Esophagus muscularis mucosa (tissue), 4 donors: ENCODE data around the gene SLC8A1. TPM values are rescaled to one million over a fixed set of nuclear protein-coding genes. Genes with fewer than 3 reads are reported as not detected.

Experiments
- DNase-seq: peaks from one replicate; pipeline ENCODE4 v3.0.0-alpha.2; 2017; ENCODE audit errors: extremely low spot score
- H3K27ac ChIP-seq, 4 donors: fragments of 200-600 bp; sonication (generic); replicated peaks in 1 of 4; 1 replicate in 3 of 4; 2 replicates in 1 of 4; pipeline ENCODE4 v1.5.1; 2016 to 2019; ENCODE audit warnings: mild to moderate bottlenecking in 1 of 4
- H3K27me3 ChIP-seq, 4 donors: fragments of 200-600 bp; sonication (generic); one replicate each; pipeline versions ENCODE4 v1.5.1 to v1.6.0; 2016 to 2019
- H3K36me3 ChIP-seq, 4 donors: fragments of 200-600 bp; sonication (generic); one replicate each; pipeline ENCODE4 v1.5.1; 2016 to 2019
- H3K4me1 ChIP-seq, 4 donors: fragments of 200-600 bp; sonication (generic); one replicate each; pipeline ENCODE4 v1.5.1; 2016 to 2019
- H3K4me3 ChIP-seq, 4 donors: fragments of 200-600 bp; sonication (generic); 1 replicate in 2 of 4; 2 replicates in 2 of 4; pipeline ENCODE4 v1.5.1; 2016 to 2019; ENCODE audit warnings: mild to moderate bottlenecking in 4 of 4, moderate library complexity in 1 of 4
- H3K9me3 ChIP-seq, 4 donors: fragments of 200-600 bp; sonication (generic); 1 replicate in 3 of 4; 2 replicates in 1 of 4; pipeline ENCODE4 v1.5.1; 2016 to 2019
- EP300 ChIP-seq: sonication (generic); formaldehyde crosslinking; IDR thresholded peaks from one replicate; pipeline ENCODE4 v1.6.1; 2017; ENCODE audit warnings: antibody characterized with exemption
- POLR2A ChIP-seq: fragments of 450-650 bp; IDR thresholded peaks from one replicate; pipeline ENCODE4 v1.6.1; 2017; ENCODE audit warnings: antibody characterized with exemption, moderate library complexity, mild to moderate bottlenecking, low read depth
- POLR2AphosphoS5 ChIP-seq, 2 donors: sonication (generic); formaldehyde crosslinking; IDR thresholded peaks; one replicate each; pipeline ENCODE4 v1.6.1; 2017; ENCODE audit warnings: antibody characterized with exemption in 2 of 2
- WGBS: methylation state at CpG from one replicate; pipeline ENCODE4 v1.1.5; 2018; 5-methylcytosine and 5-hydroxymethylcytosine counted together
- intact Hi-C: fragments of 100-400 bp; cut with DNase I; formaldehyde crosslinking; loops from one replicate; pipeline ENCODE4 v1.15.1; 2023
- total RNA-seq, 4 donors: library from RNA; depleted of rRNA; stranded (reverse); fragments of >200 nt; gene quantifications; one replicate each; pipeline versions ENCODE4 v1.1.0 to v1.2.1, GENCODE V29; 2016
- TF ChIP-seq, protein P1 (sequence below), 3 experiments: fragments of 200-600 bp in 2 of 3; fragments of 450-650 bp in 1 of 3; sonication (generic) in 2 of 3; IDR thresholded peaks; one replicate each; pipeline ENCODE4 v1.5.1; 2017 to 2019; ENCODE audit warnings: antibody characterized with exemption in 3 of 3, mild to moderate bottlenecking in 2 of 3, moderate library complexity in 1 of 3

The SLC8A1 gene
- total RNA-seq, 4 donors from 2014 or later = 105 to 166 (median 157) TPM

DNA sequence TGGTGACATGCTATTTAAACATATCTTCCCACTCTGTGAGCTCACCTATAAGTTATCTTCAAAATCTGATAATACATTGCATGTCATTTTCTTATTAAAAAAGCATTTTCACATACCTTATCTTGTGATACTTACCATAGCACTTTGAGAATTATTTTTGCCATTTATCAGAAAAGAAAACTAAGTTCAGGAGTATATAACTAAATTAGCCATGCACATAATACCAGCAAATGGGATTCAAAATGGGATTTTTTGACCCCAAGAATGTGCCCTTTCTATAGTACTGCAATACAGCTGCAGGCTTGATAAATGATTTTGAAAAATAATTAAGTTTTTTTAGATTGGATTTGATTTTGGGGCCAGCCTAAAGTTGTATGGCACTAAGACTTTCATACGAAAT lies 41.2 kb downstream of the SLC8A1 start:
- intact Hi-C loops = no loop called here
- DNase-seq = no peak
- 97% methylated on average over 1 of the region's 1 CpG for WGBS
- Histone ChIP-seq H3K9me3 (no peaks in the 10 kb centered on the region), H3K27ac (no peak overlapping the region), H3K4me3 (no peak overlapping the region), H3K4me1 (peaks cover 4 to 17% (median 14%) of the 10 kb centered on the region in 4 donors), H3K36me3 (no peaks in the 10 kb centered on the region), H3K27me3 (no peaks in the 10 kb centered on the region)
- TF ChIP-seq EP300 (no peak), POLR2A (no peak), POLR2AphosphoS5 (IDR thresholded peaks at IDR 0.05) (no peak)
- TF ChIP-seq, protein P1, sequence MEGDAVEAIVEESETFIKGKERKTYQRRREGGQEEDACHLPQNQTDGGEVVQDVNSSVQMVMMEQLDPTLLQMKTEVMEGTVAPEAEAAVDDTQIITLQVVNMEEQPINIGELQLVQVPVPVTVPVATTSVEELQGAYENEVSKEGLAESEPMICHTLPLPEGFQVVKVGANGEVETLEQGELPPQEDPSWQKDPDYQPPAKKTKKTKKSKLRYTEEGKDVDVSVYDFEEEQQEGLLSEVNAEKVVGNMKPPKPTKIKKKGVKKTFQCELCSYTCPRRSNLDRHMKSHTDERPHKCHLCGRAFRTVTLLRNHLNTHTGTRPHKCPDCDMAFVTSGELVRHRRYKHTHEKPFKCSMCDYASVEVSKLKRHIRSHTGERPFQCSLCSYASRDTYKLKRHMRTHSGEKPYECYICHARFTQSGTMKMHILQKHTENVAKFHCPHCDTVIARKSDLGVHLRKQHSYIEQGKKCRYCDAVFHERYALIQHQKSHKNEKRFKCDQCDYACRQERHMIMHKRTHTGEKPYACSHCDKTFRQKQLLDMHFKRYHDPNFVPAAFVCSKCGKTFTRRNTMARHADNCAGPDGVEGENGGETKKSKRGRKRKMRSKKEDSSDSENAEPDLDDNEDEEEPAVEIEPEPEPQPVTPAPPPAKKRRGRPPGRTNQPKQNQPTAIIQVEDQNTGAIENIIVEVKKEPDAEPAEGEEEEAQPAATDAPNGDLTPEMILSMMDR (IDR thresholded peaks at IDR 0.05) = no peak

DNA sequence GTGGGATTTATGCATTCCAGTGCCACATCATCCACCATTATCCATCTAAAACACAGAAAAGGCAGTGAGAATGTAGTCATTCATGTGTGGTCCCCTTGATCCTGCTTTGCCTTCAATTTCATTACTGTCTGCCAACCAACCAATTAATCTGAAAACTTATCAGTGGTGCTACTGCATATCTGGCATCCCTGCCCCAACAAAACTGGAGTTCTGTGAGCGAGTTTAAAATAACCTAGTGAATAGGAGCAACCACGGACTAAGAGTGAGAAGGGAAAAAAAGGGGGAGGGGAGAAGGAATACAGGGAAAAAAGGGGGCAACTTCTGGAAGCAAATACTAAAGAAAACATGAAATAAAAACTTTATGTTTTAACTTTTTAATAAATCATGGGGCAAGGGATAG lies 42.2 kb downstream of the SLC8A1 start:
- no peak for TF ChIP-seq POLR2A
- TF ChIP-seq, protein P1 (IDR thresholded peaks at IDR 0.05) = no peak
- TF ChIP-seq EP300 = no peak
- no peak for TF ChIP-seq POLR2AphosphoS5 (IDR thresholded peaks at IDR 0.05)
- no peak overlapping the region for H3K27ac ChIP-seq
- DNase-seq = no peak
- H3K36me3 ChIP-seq = no peaks in the 10 kb centered on the region
- 90% methylated on average over 2 of the region's 2 CpGs for WGBS
- no peak overlapping the region for H3K4me3 ChIP-seq
- H3K27me3 ChIP-seq = no peaks in the 10 kb centered on the region
- no peaks in the 10 kb centered on the region for H3K9me3 ChIP-seq
- intact Hi-C loops = no loop called here
- peaks cover 4 to 26% (median 21%) of the 10 kb centered on the region in 4 donors for H3K4me1 ChIP-seq

- no peak for DNase-seq
- intact Hi-C loops = no loop called here
- Histone ChIP-seq H3K27ac (no peak overlapping the region), H3K27me3 (no peaks in the 10 kb centered on the region), H3K36me3 (no peaks in the 10 kb centered on the region), H3K9me3 (no peaks in the 10 kb centered on the region), H3K4me3 (no peak overlapping the region), H3K4me1 (peaks cover 21 to 48% (median 39%) of the 10 kb centered on the region in 4 donors)
- WGBS = 90% methylated on average over 7 of the region's 8 CpGs
- TF ChIP-seq, protein P1 (IDR thresholded peaks at IDR 0.05) = no peak
- TF ChIP-seq POLR2AphosphoS5 (IDR thresholded peaks at IDR 0.05) = no peak
- no peak for TF ChIP-seq POLR2A
- TF ChIP-seq EP300 = no peak
These were observed 45.2 kb downstream of the SLC8A1 start for GRCh38 chr2:40406485-40407289.

- intact Hi-C loops = no loop called here
- no peaks in the 10 kb centered on the region for H3K9me3 ChIP-seq
- no peaks in the 10 kb centered on the region for H3K27me3 ChIP-seq
- H3K36me3 ChIP-seq = no peaks in the 10 kb centered on the region
- H3K27ac ChIP-seq = no peak overlapping the region
- TF ChIP-seq EP300 (no peak), POLR2AphosphoS5 (IDR thresholded peaks at IDR 0.05) (no peak), POLR2A (no peak)
- TF ChIP-seq, protein P1 (IDR thresholded peaks at IDR 0.05) = no peak
- H3K4me3 ChIP-seq = no peak overlapping the region
- 79% methylated on average over 3 of the region's 3 CpGs for WGBS
- DNase-seq = no peak
- peaks cover 27 to 52% (median 43%) of the 10 kb centered on the region in 4 donors for H3K4me1 ChIP-seq
These were observed 46.4 kb downstream of the SLC8A1 start for GRCh38 chr2:40405465-40405864.
